SK-N-SH (cell line): ENCODE measurements around the gene TEKT1. TPM values are rescaled to one million over a fixed set of nuclear protein-coding genes. Genes with fewer than 3 reads are reported as not detected.

Source experiments
- CTCF ChIA-PET: fragments of 300-600, 350-600 bp; formaldehyde crosslinking; extraction: SDS; loops from one replicate; lab custom pipeline; 2021; lab: Yijun Ruan, JAX
- POLR2A ChIA-PET: fragments of 350-600 bp; sonication (Branson Sonifier 250); formaldehyde crosslinking; extraction: SDS; loops from one replicate; lab custom pipeline; 2020; ENCODE audit warnings: antibody characterized with exemption, inconsistent platforms; lab: Yijun Ruan, JAX
- DNase-seq: peaks from one replicate; pipeline ENCODE4 v3.0.0; 2012
- H2AFZ ChIP-seq: fragments of 200-600 bp; sonication (generic); 2 replicates; pipeline ENCODE4 v1.8.1; 2016; ENCODE audit warnings: antibody characterized with exemption, mild to moderate bottlenecking, low read depth
- H3F3A ChIP-seq: fragments of 200-600 bp; sonication (generic); replicated peaks from 2 replicates; pipeline ENCODE3; 2016; ENCODE audit warnings: antibody characterized with exemption, mild to moderate bottlenecking; ENCODE audit not compliant: insufficient read depth
- H3K27ac ChIP-seq, 2 experiments: fragments of 200-500 bp in 1 of 2; fragments of 200-600 bp in 1 of 2; sonication (Bioruptor generic) in 1 of 2; sonication (generic), shearing (Covaris generic) in 1 of 2; 2 replicates each; pipeline versions ENCODE4 v1.5.1 to v1.6.1; 2014 to 2016; ENCODE audit warnings: low read depth in 2 of 2, inconsistent platforms in 1 of 2, low read length in 1 of 2, mild to moderate bottlenecking in 1 of 2, mixed read lengths in 1 of 2
- H3K27me3 ChIP-seq: fragments of 200-600 bp; sonication (generic), shearing (Covaris generic); 2 replicates; pipeline ENCODE4 v1.6.1; 2016; ENCODE audit warnings: mixed run types; ENCODE audit not compliant: insufficient read depth
- H3K36me3 ChIP-seq, 2 experiments: fragments of 200-500 bp in 1 of 2; fragments of 200-600 bp in 1 of 2; sonication (Bioruptor generic) in 1 of 2; sonication (generic) in 1 of 2; replicated peaks in 1 of 2; 2 replicates each; pipeline versions ENCODE3 to v1.5.1; 2014 to 2016; ENCODE audit warnings: low read length in 1 of 2, mild to moderate bottlenecking in 1 of 2; ENCODE audit not compliant: insufficient read depth in 2 of 2, control insufficient read depth in 1 of 2
- H3K4me1 ChIP-seq, 2 experiments: fragments of 200-500 bp in 1 of 2; fragments of 200-600 bp in 1 of 2; sonication (Bioruptor generic) in 1 of 2; sonication (generic), shearing (Covaris generic) in 1 of 2; 2 replicates each; pipeline versions ENCODE4 v1.5.1 to v1.6.1; 2014 to 2016; ENCODE audit warnings: low read depth in 1 of 2, low read length in 1 of 2, mixed run types in 1 of 2; ENCODE audit not compliant: insufficient read depth in 2 of 2, control insufficient read depth in 1 of 2
- H3K4me2 ChIP-seq: fragments of 200-600 bp; sonication (generic), shearing (Covaris generic); 2 replicates; pipeline ENCODE4 v1.6.1; 2017; ENCODE audit warnings: mixed run types
- H3K4me3 ChIP-seq, 2 experiments: fragments of 200-500 bp in 1 of 2; fragments of 200-600 bp in 1 of 2; sonication (Bioruptor generic) in 1 of 2; sonication (generic), shearing (Covaris generic) in 1 of 2; 2 replicates each; pipeline versions ENCODE4 v1.5.1 to v1.8.1; 2014 to 2016; ENCODE audit warnings: low read depth in 2 of 2, inconsistent platforms in 1 of 2, low read length in 1 of 2, mild to moderate bottlenecking in 1 of 2, mixed read lengths in 1 of 2, moderate library complexity in 1 of 2
- H3K79me2 ChIP-seq: fragments of 200-600 bp; sonication (generic); 2 replicates; pipeline ENCODE4 v1.8.1; 2017; ENCODE audit warnings: mild to moderate bottlenecking; ENCODE audit not compliant: insufficient read depth
- H3K9ac ChIP-seq: fragments of 200-600 bp; sonication (generic); 2 replicates; pipeline ENCODE4 v1.6.1; 2017; ENCODE audit warnings: mixed run types
- H3K9me2 ChIP-seq: fragments of 200-600 bp; sonication (generic); 2 replicates; pipeline ENCODE4 v1.6.1; 2017; ENCODE audit warnings: mixed run types
- H3K9me3 ChIP-seq: fragments of 200-600 bp; sonication (generic); 2 replicates; pipeline ENCODE4 v1.6.1; 2017; ENCODE audit warnings: mixed run types, mild to moderate bottlenecking, moderate library complexity
- H4K20me1 ChIP-seq: fragments of 200-600 bp; sonication (generic); 2 replicates; pipeline ENCODE4 v1.6.1; 2017; ENCODE audit warnings: mild to moderate bottlenecking, mixed run types; ENCODE audit not compliant: insufficient read depth
- CHD2 ChIP-seq: fragments of 150-350 bp; IDR thresholded peaks from 2 replicates; pipeline ENCODE4 v1.6.1; 2018; ENCODE audit warnings: low read length; ENCODE audit not compliant: partially characterized antibody
- CTCF ChIP-seq: fragments of 200-600 bp; sonication (generic); IDR thresholded peaks from 2 replicates; pipeline ENCODE4 v1.6.1; 2017; ENCODE audit warnings: antibody characterized with exemption, mild to moderate bottlenecking, moderate library complexity
- ELF1 ChIP-seq: IDR thresholded peaks from 2 replicates; pipeline ENCODE4 v1.4.0; 2012
- EP300 ChIP-seq, 2 experiments: IDR thresholded peaks; 2 replicates each; pipeline versions ENCODE4 v1.4.0 to v1.6.1; 2012; ENCODE audit warnings: borderline replicate concordance in 1 of 2, low read depth in 1 of 2, low read length in 1 of 2
- FOXJ3 ChIP-seq: sonication (generic); formaldehyde crosslinking; IDR thresholded peaks from 2 replicates; pipeline ENCODE4 v1.5.1; 2020; ENCODE audit warnings: mild to moderate bottlenecking, missing genetic modification reagents
- FOXM1 ChIP-seq: IDR thresholded peaks from 2 replicates; pipeline ENCODE4 v1.4.0; 2012; ENCODE audit warnings: low read depth, mild to moderate bottlenecking
- GABPA ChIP-seq: IDR thresholded peaks from 2 replicates; pipeline ENCODE4 v1.4.0; 2012; ENCODE audit warnings: low read depth, mild to moderate bottlenecking
- JUND ChIP-seq: IDR thresholded peaks from 2 replicates; pipeline ENCODE4 v1.4.0; 2012
- MXI1 ChIP-seq: IDR thresholded peaks from 2 replicates; pipeline ENCODE4 v1.6.1; 2012; ENCODE audit warnings: mild to moderate bottlenecking, low read depth, low read length, improper control_type of control experiment
- NRF1 ChIP-seq: IDR thresholded peaks from 2 replicates; pipeline ENCODE4 v1.6.1; 2012; ENCODE audit warnings: low read depth, mild to moderate bottlenecking, low read length
- RAD21 ChIP-seq: IDR thresholded peaks from 2 replicates; pipeline ENCODE4 v1.6.1; 2012; ENCODE audit warnings: mild to moderate bottlenecking, low read length
- RCOR1 ChIP-seq: fragments of 150-350 bp; IDR thresholded peaks from 2 replicates; pipeline ENCODE4 v1.6.1; 2017; ENCODE audit warnings: antibody characterized with exemption, low read length
- REST ChIP-seq: IDR thresholded peaks from 2 replicates; pipeline ENCODE4 v1.6.1; 2012; ENCODE audit warnings: mild to moderate bottlenecking, low read depth, low read length, moderate library complexity
- SIN3A ChIP-seq: IDR thresholded peaks from 2 replicates; pipeline ENCODE4 v1.6.1; 2012; ENCODE audit warnings: low read depth, mild to moderate bottlenecking, low read length, moderate library complexity, borderline replicate concordance
- SMC3 ChIP-seq: IDR thresholded peaks from 2 replicates; pipeline ENCODE4 v1.6.1; 2012; ENCODE audit warnings: low read depth, low read length, improper control_type of control experiment
- TAF1 ChIP-seq: IDR thresholded peaks from 2 replicates; pipeline ENCODE4 v1.6.1; 2012; ENCODE audit warnings: low read depth, mild to moderate bottlenecking, low read length, moderate library complexity, borderline replicate concordance
- TCF12 ChIP-seq: IDR thresholded peaks from 2 replicates; pipeline ENCODE4 v1.4.0; 2012
- USF1 ChIP-seq: IDR thresholded peaks from 2 replicates; pipeline ENCODE4 v1.4.0; 2012; ENCODE audit warnings: low read depth, borderline replicate concordance
- USF2 ChIP-seq: fragments of 150-350 bp; IDR thresholded peaks from 2 replicates; pipeline ENCODE4 v1.6.1; 2017; ENCODE audit warnings: antibody characterized with exemption, low read length, low read depth, borderline replicate concordance
- YY1 ChIP-seq: IDR thresholded peaks from 2 replicates; pipeline ENCODE4 v1.4.0; 2012; ENCODE audit warnings: low read depth, mild to moderate bottlenecking
- WGBS: methylation state at CpG from one replicate; pipeline ENCODE4 v1.1.6; 2017; ENCODE audit warnings: low lambda C conversion rate; 5-methylcytosine and 5-hydroxymethylcytosine counted together
- polyA plus RNA-seq, 3 experiments: library from polyadenylated mRNA; depleted of rRNA; stranded (reverse); fragments of >200 nt; gene quantifications; 2 replicates each; pipeline ENCODE4 v1.2.3, GENCODE V29; 2012

The TEKT1 gene
- polyA plus RNA-seq, 1 of the 3 experiments (the other 2 are of a cell fraction) = not detected

- H3K9me3 ChIP-seq = no peaks in the 10 kb centered on the region
- POLR2A ChIA-PET = no interaction called here
- CTCF ChIA-PET = no interaction called here
- H3K79me2 ChIP-seq = no peaks in the 10 kb centered on the region
- H3F3A ChIP-seq = no peaks in the 10 kb centered on the region
- no peaks in the 10 kb centered on the region for H3K36me3 ChIP-seq
- no peak overlapping the region for H3K27ac ChIP-seq
- H3K4me2 ChIP-seq = no peak overlapping the region
- no peak for TF ChIP-seq NRF1
- TF ChIP-seq TAF1 = no peak
- TF ChIP-seq RCOR1 = no peak
- TF ChIP-seq USF2 = no peak
- no peak for TF ChIP-seq EP300 (IDR thresholded peaks at IDR 0.05; ENCODE audit: borderline replicate concordance in 1 of 2, low read depth in 1 of 2, low read length in 1 of 2)
- TF ChIP-seq CTCF = no peak
- no peak for TF ChIP-seq RAD21
- no peaks in the 10 kb centered on the region for H4K20me1 ChIP-seq
- no peak overlapping the region for H3K9ac ChIP-seq
- no peaks in the 10 kb centered on the region for H3K9me2 ChIP-seq
- H3K4me3 ChIP-seq = no peak overlapping the region
- H3K27me3 ChIP-seq = peaks cover 33% of the 10 kb centered on the region
- no peaks in the 10 kb centered on the region for H3K4me1 ChIP-seq
- DNase-seq = no peak
- 9% methylated on average over 3 of the region's 4 CpGs for WGBS
- no peak overlapping the region for H2AFZ ChIP-seq
These were observed 31.3 kb upstream of the TEKT1 start for GRCh38 chr17:6862825-6863224.

- H4K20me1 ChIP-seq = no peaks in the 10 kb centered on the region
- no peak for TF ChIP-seq MXI1
- TF ChIP-seq EP300 (IDR thresholded peaks at IDR 0.05; ENCODE audit: borderline replicate concordance in 1 of 2, low read depth in 1 of 2, low read length in 1 of 2) = no peak
- no peak for TF ChIP-seq CHD2
- no peak for TF ChIP-seq REST
- TF ChIP-seq ELF1 = no peak
- TF ChIP-seq RAD21 = no peak
- TF ChIP-seq FOXM1 = no peak
- no peak for TF ChIP-seq NRF1
- no peak for TF ChIP-seq FOXJ3 (CRISPR knock-in tag)
- TF ChIP-seq SIN3A = no peak
- TF ChIP-seq SMC3 = no peak
- no peak for TF ChIP-seq TCF12
- no peak for TF ChIP-seq YY1
- TF ChIP-seq JUND = no peak
- no peak for TF ChIP-seq GABPA
- TF ChIP-seq USF1 = no peak
- H3K9me3 ChIP-seq = no peaks in the 10 kb centered on the region
- WGBS = 2% methylated on average over 2 of the region's 2 CpGs
- H2AFZ ChIP-seq = no peak overlapping the region
- H3K36me3 ChIP-seq = no peaks in the 10 kb centered on the region
- no peak overlapping the region for H3K9ac ChIP-seq
- H3K27me3 ChIP-seq = peaks cover 33% of the 10 kb centered on the region
- no peak overlapping the region for H3K27ac ChIP-seq
- DNase-seq = no peak
- H3K9me2 ChIP-seq = no peaks in the 10 kb centered on the region
- H3F3A ChIP-seq = no peaks in the 10 kb centered on the region
- no peak overlapping the region for H3K4me3 ChIP-seq
- ChIA-PET POLR2A (no interaction called here), CTCF (no interaction called here)
- H3K4me2 ChIP-seq = no peak overlapping the region
- H3K79me2 ChIP-seq = no peaks in the 10 kb centered on the region
- no peaks in the 10 kb centered on the region for H3K4me1 ChIP-seq
These were observed 30.6 kb upstream of the TEKT1 start for GRCh38 chr17:6862122-6862521.
